Mucosa of gallbladder (tissue), 1 donor: ENCODE data around the gene SRGAP3. TPM values are rescaled to one million over a fixed set of nuclear protein-coding genes. Genes with fewer than 3 reads are reported as not detected.

Experiments
- DNase-seq: peaks from one replicate; pipeline ENCODE4 v3.0.0-alpha.2; 2020; ENCODE audit warnings: low spot score
- total RNA-seq: library from RNA; stranded (reverse); gene quantifications from one replicate; pipeline ENCODE4 v1.2.1, GENCODE V29; 2021
- donor health status: DM: no; HTN: no; CAD: no.

SRGAP3 gene
- total RNA-seq, 1 donor from 2014 or later: 7.8 TPM

- no peak for DNase-seq
Measured at GRCh38 chr3:9146367-9147071, 102.9 kb downstream of the SRGAP3 start.

GRCh38 chr3:9143184-9143583 lies 106.3 kb downstream of the SRGAP3 start:
- DNase-seq: no peak

GRCh38 chr3:9142362-9142761 lies 107.1 kb downstream of the SRGAP3 start:
- no peak for DNase-seq

- DNase-seq: no peak
Measured at GRCh38 chr3:9141928-9142289, 107.5 kb downstream of the SRGAP3 start.

GRCh38 chr3:9139366-9139765 lies 110.1 kb downstream of the SRGAP3 start:
- no peak for DNase-seq

GRCh38 chr3:9137676-9138075 lies 111.8 kb downstream of the SRGAP3 start:
- no peak for DNase-seq

- DNase-seq: no peak
Measured at GRCh38 chr3:9136746-9137465, 112.5 kb downstream of the SRGAP3 start.

GRCh38 chr3:9135930-9136525 lies 113.4 kb downstream of the SRGAP3 start:
- DNase-seq: no peak

GRCh38 chr3:9135526-9135925 lies 113.9 kb downstream of the SRGAP3 start:
- DNase-seq: no peak

- DNase-seq: no peak
Measured at GRCh38 chr3:9133656-9134055, 115.8 kb downstream of the SRGAP3 start.

- DNase-seq: no peak
Measured at GRCh38 chr3:9130345-9131305, 118.8 kb downstream of the SRGAP3 start.

GRCh38 chr3:9129365-9129764 lies 120.1 kb downstream of the SRGAP3 start:
- no peak for DNase-seq

- DNase-seq: no peak
Measured at GRCh38 chr3:9125278-9125951, 124.0 kb downstream of the SRGAP3 start.

- no peak for DNase-seq
Measured at GRCh38 chr3:9124730-9125129, 124.7 kb downstream of the SRGAP3 start.

- no peak for DNase-seq
Measured at GRCh38 chr3:9123840-9124239, 125.6 kb downstream of the SRGAP3 start.

GRCh38 chr3:9122732-9123364 lies 126.6 kb downstream of the SRGAP3 start:
- no peak for DNase-seq

GRCh38 chr3:9121366-9122001 lies 128.0 kb downstream of the SRGAP3 start:
- no peak for DNase-seq

GRCh38 chr3:9119331-9119730 lies 130.1 kb downstream of the SRGAP3 start:
- DNase-seq: no peak

GRCh38 chr3:9118222-9118621 lies 131.2 kb downstream of the SRGAP3 start:
- no peak for DNase-seq

GRCh38 chr3:9117220-9117619 lies 132.2 kb downstream of the SRGAP3 start:
- DNase-seq: no peak
